SK-N-SH (cell line): Measurements from ENCODE around the gene MFSD2B.

Source experiments
- CTCF ChIP-seq: fragments of 200-600 bp; sonication (generic); IDR thresholded peaks from 2 replicates; pipeline ENCODE4 v1.6.1; 2017; ENCODE audit warnings: antibody characterized with exemption, mild to moderate bottlenecking, moderate library complexity
- EP300 ChIP-seq, 2 experiments: IDR thresholded peaks; 2 replicates each; pipeline versions ENCODE4 v1.4.0 to v1.6.1; 2012; ENCODE audit warnings: borderline replicate concordance in 1 of 2, low read depth in 1 of 2, low read length in 1 of 2
- GABPA ChIP-seq: IDR thresholded peaks from 2 replicates; pipeline ENCODE4 v1.4.0; 2012; ENCODE audit warnings: low read depth, mild to moderate bottlenecking
- SIN3A ChIP-seq: IDR thresholded peaks from 2 replicates; pipeline ENCODE4 v1.6.1; 2012; ENCODE audit warnings: low read depth, mild to moderate bottlenecking, low read length, moderate library complexity, borderline replicate concordance
- TAF1 ChIP-seq: IDR thresholded peaks from 2 replicates; pipeline ENCODE4 v1.6.1; 2012; ENCODE audit warnings: low read depth, mild to moderate bottlenecking, low read length, moderate library complexity, borderline replicate concordance

DNA sequence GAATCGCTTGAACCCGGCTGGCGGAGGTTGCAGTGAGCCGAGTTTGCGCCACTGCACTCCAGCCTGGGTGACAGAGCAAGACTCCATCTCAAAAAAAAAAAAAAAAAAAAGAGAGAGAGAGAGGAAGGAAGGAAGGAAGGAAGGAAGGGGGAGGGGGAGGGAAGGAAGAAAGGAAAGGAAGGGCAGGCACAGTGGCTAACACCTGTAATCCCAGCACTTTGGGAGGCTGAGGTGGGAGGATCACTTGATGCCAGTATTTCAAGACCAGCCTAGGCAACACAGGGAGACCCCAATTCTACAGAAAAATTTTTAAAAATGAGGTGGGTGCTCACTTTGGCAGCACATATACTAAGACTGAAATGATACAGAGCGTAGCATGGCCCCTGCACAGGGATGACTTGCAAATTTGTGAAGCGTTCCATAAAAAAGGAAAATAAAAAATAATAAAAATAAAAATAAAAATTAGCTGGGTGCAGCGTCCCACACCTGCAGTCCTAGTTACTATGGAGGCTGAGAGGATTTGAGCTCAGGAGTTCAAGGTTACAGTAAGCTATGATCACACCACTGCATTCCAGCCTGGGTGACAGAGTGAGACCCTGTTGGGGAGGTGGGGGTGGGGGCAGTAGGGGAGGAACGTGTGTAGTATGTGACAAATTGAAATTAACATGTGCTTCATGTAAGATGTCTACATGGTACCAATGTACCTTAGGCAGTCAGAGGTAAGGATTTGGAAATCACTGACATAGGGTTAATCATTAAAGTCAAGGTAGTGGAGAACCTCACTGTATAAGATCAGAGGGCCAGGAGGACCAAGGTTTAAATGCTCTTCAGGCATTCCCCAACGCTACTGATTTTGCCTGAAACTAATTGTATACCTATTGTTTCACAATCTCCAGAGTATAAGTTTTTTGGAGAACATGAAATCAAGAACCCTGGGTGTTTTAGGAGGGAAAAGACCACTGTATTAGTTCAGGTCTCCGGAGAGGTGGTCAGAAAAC is 35.9 kb downstream of the MFSD2B start:
- no peak for TF ChIP-seq SIN3A
- no peak for TF ChIP-seq GABPA
- TF ChIP-seq EP300 (IDR thresholded peaks at IDR 0.05; ENCODE audit: borderline replicate concordance in 1 of 2, low read depth in 1 of 2, low read length in 1 of 2): no peak
- no peak for TF ChIP-seq CTCF
- no peak for TF ChIP-seq TAF1
